Renal cortex interstitium (tissue), 11 donors: ENCODE results near the gene NABP1. TPM values are rescaled to one million over a fixed set of nuclear protein-coding genes. Genes with fewer than 3 reads are reported as not detected.

Source experiments
- DNase-seq, 11 donors: peaks; one replicate each; pipeline ENCODE4 v3.0.0-alpha.2; 2013; ENCODE audit warnings: low read depth in 9 of 11, low spot score in 4 of 11; ENCODE audit errors: extremely low read depth in 1 of 11
- polyA plus RNA-seq, 3 donors: library from polyadenylated mRNA; unstranded; fragments of 120-200 nt; gene quantifications; one replicate each; pipeline ENCODE4 v1.2.1, GENCODE V29; 2013; ENCODE audit not compliant: insufficient read length in 3 of 3

NABP1 gene
- polyA plus RNA-seq, 3 donors, result 26.2 to 59.5 (median 40.5) TPM

- DNase-seq, result no peak
Observed at GRCh38 chr2:191728750-191729624, 51.1 kb downstream of the NABP1 start.

- DNase-seq, result peak in 1 of 11 donors; percentile 6
Observed at GRCh38 chr2:191730263-191730662, 52.3 kb downstream of the NABP1 start.

Other genes starting within 250 kb of the NABP1 start
- 10 to 100 TPM; 41.6 to 44.5 (median 44.4) TPM for gene CAVIN2, start 169.0 kb downstream of the NABP1 start, polyA plus RNA-seq